HS-5 (cell line): Measurements from ENCODE around the gene GLIS1.

Experiments
- DNase-seq: peaks from one replicate; pipeline ENCODE4 v3.0.0-alpha.2; 2012; ENCODE audit warnings: low read depth

GLIS1 gene

GRCh38 chr1:53717025-53717804, 21.7 kb downstream of the GLIS1 start:
- no peak for DNase-seq

DNA sequence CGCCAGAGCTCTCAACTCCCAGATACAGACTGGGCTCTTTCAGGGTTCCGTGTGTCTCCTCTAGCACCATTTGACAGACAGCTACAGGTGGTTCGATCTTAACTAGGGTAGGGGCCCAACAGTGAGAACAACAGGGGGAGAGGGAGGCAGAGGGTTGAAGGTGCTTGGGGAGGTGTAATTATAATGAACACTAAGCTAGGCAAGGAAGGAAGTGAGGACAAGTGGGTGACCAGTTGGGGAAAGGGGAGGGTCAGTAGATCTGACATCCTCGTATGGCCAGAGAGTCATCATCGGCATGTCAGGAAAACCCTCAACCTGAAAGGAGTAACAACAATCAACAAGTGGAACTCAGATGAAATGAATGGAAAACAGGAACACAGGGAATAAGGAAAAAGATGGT, 22.8 kb downstream of the GLIS1 start:
- no peak for DNase-seq

- no peak for DNase-seq
Measured at GRCh38 chr1:53715478-53715877, 23.5 kb downstream of the GLIS1 start.

- DNase-seq = no peak
Measured at GRCh38 chr1:53712276-53712675, 26.7 kb downstream of the GLIS1 start.

- DNase-seq = no peak
Measured at GRCh38 chr1:53710584-53710983, 28.4 kb downstream of the GLIS1 start.

- DNase-seq = no peak
Measured at GRCh38 chr1:53708687-53709086, 30.3 kb downstream of the GLIS1 start.

DNA sequence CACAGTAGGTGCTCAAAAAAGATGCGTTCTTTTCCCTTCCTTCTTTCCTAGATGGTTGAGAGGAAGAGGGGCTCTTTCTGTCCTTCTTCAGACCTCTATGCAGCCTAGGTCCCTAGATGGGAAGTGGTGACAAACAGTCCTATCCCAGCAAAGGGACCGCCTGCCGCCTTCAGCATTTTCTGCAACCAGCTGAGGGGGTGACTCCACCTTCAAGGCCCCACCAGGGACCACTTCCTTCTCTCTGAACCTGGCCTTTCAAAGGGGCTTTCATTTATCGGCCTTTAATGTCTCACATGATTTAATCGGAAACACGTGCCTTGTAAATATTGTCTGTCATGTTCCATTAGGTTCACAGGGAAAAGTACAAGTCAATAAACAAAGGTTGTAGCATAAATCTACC, 32.6 kb downstream of the GLIS1 start:
- DNase-seq = no peak

- DNase-seq = no peak
Measured at GRCh38 chr1:53705446-53706096, 33.4 kb downstream of the GLIS1 start.

GRCh38 chr1:53704804-53705445, 34.0 kb downstream of the GLIS1 start:
- DNase-seq = no peak

GRCh38 chr1:53704304-53704703, 34.7 kb downstream of the GLIS1 start:
- no peak for DNase-seq

DNA sequence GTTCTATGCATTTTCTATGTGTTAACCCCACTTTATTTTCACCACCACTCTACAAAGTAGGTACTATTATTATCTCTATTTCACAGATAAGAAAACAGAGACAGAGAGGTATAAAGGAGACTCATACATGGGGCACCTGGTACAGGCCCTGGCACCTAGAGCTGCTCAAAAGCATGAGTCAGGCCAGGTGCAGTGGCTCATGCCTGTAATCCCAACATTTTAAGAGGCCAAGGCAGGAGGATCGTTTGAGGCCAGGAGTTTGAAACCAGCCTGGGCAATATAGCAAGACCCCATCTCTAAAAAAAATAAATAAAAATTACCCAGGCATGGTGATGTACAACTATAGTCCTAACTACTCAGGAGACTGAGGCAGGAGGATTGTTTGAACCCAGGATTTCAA, 35.8 kb downstream of the GLIS1 start:
- DNase-seq = no peak

DNA sequence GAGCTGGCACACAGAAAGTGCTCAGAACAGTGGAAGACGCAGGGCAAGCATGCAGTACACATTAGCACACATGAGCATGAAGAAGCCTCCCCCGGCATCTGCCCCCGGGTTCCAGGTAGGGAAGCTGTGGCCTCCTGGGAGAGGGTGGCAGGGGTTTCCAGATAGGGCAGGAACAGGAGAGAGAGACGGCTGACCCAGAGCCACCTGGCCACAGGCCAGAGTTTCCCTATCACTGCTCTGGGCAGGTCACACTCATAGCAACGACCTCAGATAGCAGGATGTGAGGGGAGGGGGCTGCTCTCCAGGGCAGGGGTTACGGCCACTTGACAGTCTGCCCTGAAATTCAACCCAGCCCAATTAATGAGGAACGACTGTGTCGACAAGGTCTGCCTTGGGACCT, 36.6 kb downstream of the GLIS1 start:
- DNase-seq = no peak

DNA sequence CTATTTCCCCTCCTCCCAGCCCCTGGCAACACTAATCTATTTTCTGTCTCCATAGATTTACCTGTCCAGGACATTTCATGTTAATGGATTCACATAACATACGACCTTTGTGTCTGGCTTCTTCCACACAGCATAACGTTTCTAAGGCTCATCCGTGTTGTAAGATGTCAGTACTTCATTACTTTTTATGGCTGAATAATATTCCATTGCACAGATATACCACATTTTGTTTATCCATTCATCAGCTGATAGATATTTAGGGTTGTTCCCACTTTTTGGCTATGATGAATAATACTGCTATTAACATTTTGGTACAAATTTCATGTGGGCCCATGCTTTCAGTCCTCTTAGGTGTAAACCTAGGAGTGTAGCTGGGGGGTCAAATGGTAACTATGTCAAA, 38.2 kb downstream of the GLIS1 start:
- DNase-seq = no peak

DNA sequence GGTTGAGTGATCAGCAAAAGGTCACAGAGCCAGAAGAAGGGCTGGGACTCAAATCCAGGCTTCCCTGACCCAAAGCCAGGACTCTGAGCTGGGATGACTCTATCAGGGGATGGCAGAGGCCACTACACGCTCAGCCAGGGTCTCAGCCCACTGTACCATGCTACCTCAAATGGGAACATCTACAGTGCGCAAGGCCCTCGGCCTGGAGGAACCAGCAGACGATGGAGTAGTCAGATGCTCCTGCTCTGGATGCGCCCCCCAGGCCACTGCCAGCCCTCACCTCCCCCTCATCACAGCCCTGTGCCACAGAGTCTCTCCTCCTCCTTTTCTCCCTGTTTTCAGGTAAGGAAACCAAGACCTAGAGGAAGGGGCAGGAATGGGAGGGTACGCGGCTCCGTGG, 39.0 kb downstream of the GLIS1 start:
- DNase-seq = no peak

- DNase-seq = no peak
Measured at GRCh38 chr1:53698384-53698980, 40.5 kb downstream of the GLIS1 start.

DNA sequence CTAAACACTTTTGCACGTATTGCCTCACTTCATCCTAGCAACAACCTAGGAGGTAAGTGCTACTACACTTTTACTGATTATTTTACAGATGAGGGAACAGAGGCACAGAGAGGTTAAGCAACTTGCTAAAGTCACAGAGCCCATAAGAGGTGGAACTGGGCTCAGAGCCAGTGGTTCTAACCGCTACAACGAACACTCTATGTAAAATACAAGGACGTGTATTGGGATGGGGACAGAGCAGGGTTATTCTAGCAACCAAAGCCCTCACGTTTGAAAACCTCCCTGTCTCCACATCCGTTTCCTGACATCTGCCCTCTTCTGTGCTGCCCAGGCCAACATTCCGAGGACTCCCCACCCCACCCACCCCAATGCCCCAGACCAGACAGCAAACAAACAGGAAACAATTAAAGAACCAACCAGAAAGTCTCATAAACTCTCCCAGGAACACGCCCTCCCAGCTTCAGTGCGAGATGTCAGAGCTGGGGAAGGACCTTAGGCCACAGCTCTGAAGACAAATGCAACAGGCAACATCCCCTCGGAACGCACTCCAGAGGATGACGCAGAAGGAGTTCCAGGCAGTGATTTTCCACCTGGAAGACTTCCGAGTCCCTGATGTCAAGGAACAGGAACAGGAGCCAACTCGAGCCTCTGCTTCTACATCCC, 41.1 kb downstream of the GLIS1 start:
- no peak for DNase-seq

DNA sequence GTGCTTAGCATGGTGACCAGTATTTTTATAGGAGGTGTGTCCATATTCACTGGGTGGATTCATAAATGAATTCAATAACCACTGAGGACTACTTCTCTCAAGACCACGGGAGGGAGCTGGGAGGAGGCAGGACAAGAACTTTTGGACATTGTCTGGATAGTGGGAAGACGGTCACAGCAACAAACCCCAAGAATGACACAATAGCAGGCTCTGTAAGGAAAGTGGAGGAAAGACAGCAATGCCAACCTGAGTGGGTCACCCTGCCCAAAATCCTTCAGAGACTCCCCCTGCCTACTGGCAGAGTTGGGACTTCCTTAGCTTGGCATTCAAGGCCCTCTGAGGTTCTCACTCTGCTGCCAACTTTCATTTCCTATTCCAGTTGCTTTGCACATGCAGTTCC, 42.0 kb downstream of the GLIS1 start:
- no peak for DNase-seq

DNA sequence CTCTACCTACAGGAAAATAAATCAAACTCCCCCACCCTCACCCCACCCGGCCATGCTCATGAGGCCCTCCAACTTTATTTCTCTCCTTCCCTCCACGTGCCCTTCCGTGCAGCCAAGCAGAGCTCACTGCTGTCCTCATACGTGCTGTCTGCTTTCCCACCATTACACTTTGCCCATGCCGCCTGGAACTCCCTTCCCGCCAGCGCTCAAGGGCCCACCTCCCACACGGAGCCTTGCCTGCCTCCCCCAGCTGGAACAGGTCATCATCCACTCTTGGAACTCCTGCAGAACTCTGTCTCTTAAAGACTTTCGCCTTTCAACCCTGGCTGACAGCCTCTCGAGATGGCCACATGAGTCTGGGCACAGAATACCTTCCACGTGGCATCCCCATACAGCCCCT, 42.4 kb downstream of the GLIS1 start:
- no peak for DNase-seq

GRCh38 chr1:53696051-53696450, 42.9 kb downstream of the GLIS1 start:
- DNase-seq = no peak

GRCh38 chr1:53695116-53695515, 43.8 kb downstream of the GLIS1 start:
- DNase-seq = no peak

- DNase-seq = no peak
Measured at GRCh38 chr1:53694718-53695091, 44.3 kb downstream of the GLIS1 start.
